A673 (cell line): ENCODE measurements around the gene GPR39. TPM values are rescaled to one million over a fixed set of nuclear protein-coding genes. Genes with fewer than 3 reads are reported as not detected.

Experiments used
- BruUV-seq: library from RNA; stranded (reverse); fragments of 400-500 nt; replicated peaks from 2 replicates; lab custom pipeline; 2021; lab: Mats Ljungman, UMichigan
- CTCF ChIA-PET: fragments of 300-600 bp; sonication (Branson Sonifier 250); formaldehyde crosslinking; loops from one replicate; lab custom pipeline; 2022; ENCODE audit warnings: antibody characterized with exemption; lab: Charles Lee
- POLR2A ChIA-PET: fragments of 300-600 bp; sonication (Branson Sonifier 250); formaldehyde crosslinking; loops from one replicate; lab custom pipeline; 2022; ENCODE audit warnings: antibody characterized with exemption; ENCODE audit not compliant: low non-redundant PET; lab: Charles Lee
- DNase-seq: peaks from one replicate; pipeline ENCODE4 v3.0.0-alpha.2; 2015; ENCODE audit warnings: low spot score
- H3K27ac ChIP-seq: fragments of 200-600 bp; sonication (generic); 2 replicates; pipeline ENCODE4 v1.5.1; 2016; ENCODE audit warnings: mixed run types, low read depth, mild to moderate bottlenecking, mixed read lengths, antibody characterized with exemption, low read length; ENCODE audit not compliant: poor library complexity, severe bottlenecking
- H3K27me3 ChIP-seq: fragments of 200-600 bp; sonication (generic); replicated peaks from 2 replicates; pipeline ENCODE4 v1.6.1; 2017; ENCODE audit warnings: mixed run types, low read depth, mild to moderate bottlenecking, mixed read lengths, antibody characterized with exemption, low read length; ENCODE audit not compliant: insufficient read depth, poor library complexity
- H3K36me3 ChIP-seq: fragments of 200-600 bp; sonication (generic); 2 replicates; pipeline ENCODE4 v1.6.1; 2016; ENCODE audit warnings: mixed run types, mild to moderate bottlenecking, mixed read lengths, antibody characterized with exemption, low read length; ENCODE audit not compliant: insufficient read depth, poor library complexity, severe bottlenecking
- H3K4me1 ChIP-seq: fragments of 200-600 bp; sonication (generic); 2 replicates; pipeline ENCODE4 v1.6.1; 2017; ENCODE audit warnings: mixed run types, mild to moderate bottlenecking, mixed read lengths, antibody characterized with exemption, low read length; ENCODE audit not compliant: insufficient read depth, poor library complexity, severe bottlenecking
- H3K4me3 ChIP-seq: fragments of 200-600 bp; sonication (generic); 2 replicates; pipeline ENCODE4 v1.5.1; 2016; ENCODE audit warnings: low read depth, mixed run types, mild to moderate bottlenecking, mixed read lengths, low read length; ENCODE audit not compliant: poor library complexity, severe bottlenecking
- H3K9me3 ChIP-seq: fragments of 200-600 bp; sonication (generic); 2 replicates; pipeline ENCODE4 v1.6.1; 2016; ENCODE audit warnings: mixed run types, low read depth, mild to moderate bottlenecking, mixed read lengths, antibody characterized with exemption, low read length; ENCODE audit not compliant: poor library complexity, severe bottlenecking
- EZH2 ChIP-seq: fragments of 200-600 bp; sonication (generic); IDR thresholded peaks from 2 replicates; pipeline ENCODE4 v1.6.1; 2017; ENCODE audit warnings: borderline replicate concordance, low read depth, mild to moderate bottlenecking, mixed read lengths, antibody characterized with exemption, low read length; ENCODE audit not compliant: poor library complexity, severe bottlenecking
- intact Hi-C: fragments of 100-400 bp; cut with micrococcal nuclease; formaldehyde crosslinking; loops from one replicate; pipeline ENCODE4 v1.10.0; 2022; ENCODE audit not compliant: unreplicated experiment
- total RNA-seq: library from RNA; stranded (reverse); gene quantifications from 2 replicates; pipeline ENCODE4 v1.2.3, GENCODE V29; 2021
- TF ChIP-seq, protein P1 (sequence below): fragments of 300-800, 200-600 bp; sonication (generic); conservative IDR thresholded peaks from 2 replicates; pipeline ENCODE4 v1.5.1; 2017; ENCODE audit warnings: low read depth, mild to moderate bottlenecking, antibody characterized with exemption, low read length, moderate library complexity, mixed read lengths

GPR39 gene
- total RNA-seq, 1 experiment from 2014 or later, result 3.6 TPM

- H3K27ac ChIP-seq, result no peak overlapping the region
- no peaks in the 10 kb centered on the region for H3K9me3 ChIP-seq
- H3K4me3 ChIP-seq, result no peak overlapping the region
- ChIA-PET POLR2A (no interaction called here), CTCF (no interaction called here)
- BruUV-seq, result no TSS peak
- no peaks in the 10 kb centered on the region for H3K27me3 ChIP-seq
- H3K4me1 ChIP-seq, result no peaks in the 10 kb centered on the region
- H3K36me3 ChIP-seq, result no peaks in the 10 kb centered on the region
- intact Hi-C loops, result no loop called here
- no peak for TF ChIP-seq EZH2
- TF ChIP-seq, protein P1, sequence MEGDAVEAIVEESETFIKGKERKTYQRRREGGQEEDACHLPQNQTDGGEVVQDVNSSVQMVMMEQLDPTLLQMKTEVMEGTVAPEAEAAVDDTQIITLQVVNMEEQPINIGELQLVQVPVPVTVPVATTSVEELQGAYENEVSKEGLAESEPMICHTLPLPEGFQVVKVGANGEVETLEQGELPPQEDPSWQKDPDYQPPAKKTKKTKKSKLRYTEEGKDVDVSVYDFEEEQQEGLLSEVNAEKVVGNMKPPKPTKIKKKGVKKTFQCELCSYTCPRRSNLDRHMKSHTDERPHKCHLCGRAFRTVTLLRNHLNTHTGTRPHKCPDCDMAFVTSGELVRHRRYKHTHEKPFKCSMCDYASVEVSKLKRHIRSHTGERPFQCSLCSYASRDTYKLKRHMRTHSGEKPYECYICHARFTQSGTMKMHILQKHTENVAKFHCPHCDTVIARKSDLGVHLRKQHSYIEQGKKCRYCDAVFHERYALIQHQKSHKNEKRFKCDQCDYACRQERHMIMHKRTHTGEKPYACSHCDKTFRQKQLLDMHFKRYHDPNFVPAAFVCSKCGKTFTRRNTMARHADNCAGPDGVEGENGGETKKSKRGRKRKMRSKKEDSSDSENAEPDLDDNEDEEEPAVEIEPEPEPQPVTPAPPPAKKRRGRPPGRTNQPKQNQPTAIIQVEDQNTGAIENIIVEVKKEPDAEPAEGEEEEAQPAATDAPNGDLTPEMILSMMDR, result no peak
- no peak for DNase-seq
Observed at GRCh38 chr2:132642415-132642814, 225.8 kb downstream of the GPR39 start.

GRCh38 chr2:132645176-132645575, 228.6 kb downstream of the GPR39 start:
- no peaks in the 10 kb centered on the region for H3K4me1 ChIP-seq
- peaks cover 4% of the 10 kb centered on the region for H3K27me3 ChIP-seq
- DNase-seq, result no peak
- H3K4me3 ChIP-seq, result no peak overlapping the region
- POLR2A ChIA-PET, result no interaction called here
- no peaks in the 10 kb centered on the region for H3K36me3 ChIP-seq
- no peak overlapping the region for H3K27ac ChIP-seq
- CTCF ChIA-PET, result no interaction called here
- H3K9me3 ChIP-seq, result no peaks in the 10 kb centered on the region
- no peak for TF ChIP-seq EZH2
- TF ChIP-seq, protein P1, result no peak
- BruUV-seq, result no TSS peak
- intact Hi-C loops, result no loop called here

DNA sequence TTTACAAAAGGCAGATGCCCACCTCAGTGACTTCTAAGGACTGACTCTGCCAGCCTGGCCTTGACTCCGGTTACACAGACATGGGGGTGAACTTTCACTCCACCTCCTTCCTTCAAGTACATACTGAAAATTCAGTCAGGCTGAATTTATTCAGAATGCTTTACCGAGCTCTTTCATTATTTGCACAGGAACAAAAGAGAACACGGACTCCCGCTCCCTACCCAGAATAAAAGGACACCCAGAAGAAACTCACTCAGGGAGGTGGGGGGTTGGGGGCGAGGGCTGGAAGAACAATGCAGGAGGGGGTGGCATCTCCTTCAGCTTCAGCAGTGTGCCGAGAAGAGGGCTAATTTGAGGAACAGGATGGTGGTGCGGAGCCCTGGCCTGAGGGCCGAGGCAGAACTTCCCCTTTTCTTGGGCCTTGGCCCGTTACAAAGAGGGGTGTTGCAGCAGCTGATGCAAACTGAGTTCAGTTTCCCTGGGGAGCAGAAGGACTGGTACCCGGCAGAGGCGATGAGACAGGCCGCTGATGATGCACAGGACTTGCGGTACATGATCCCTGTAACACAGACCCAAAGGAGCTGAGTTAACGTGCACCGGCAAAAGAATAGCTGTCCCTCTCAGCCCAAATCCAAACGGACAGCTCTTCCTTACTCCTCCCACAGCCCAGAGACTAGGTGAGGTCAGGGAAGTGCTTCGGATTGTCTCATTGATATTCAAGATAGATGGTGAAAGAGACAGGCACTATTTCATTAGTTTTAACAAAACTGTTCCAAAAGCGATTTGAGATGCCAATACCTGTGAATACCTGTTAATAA, 229.3 kb downstream of the GPR39 start:
- DNase-seq, result no peak
- no TSS peak for BruUV-seq
- TF ChIP-seq EZH2, result no peak
- TF ChIP-seq, protein P1, result no peak

More for the DNA sequence above, 229.3 kb downstream of the GPR39 start:
- CTCF ChIA-PET, result no interaction called here
- POLR2A ChIA-PET, result no interaction called here
- no peaks in the 10 kb centered on the region for H3K4me1 ChIP-seq
- H3K36me3 ChIP-seq, result no peaks in the 10 kb centered on the region
- intact Hi-C loops, result no loop called here
- H3K27ac ChIP-seq, result no peak overlapping the region
- no peak overlapping the region for H3K4me3 ChIP-seq
- peaks cover 4% of the 10 kb centered on the region for H3K27me3 ChIP-seq
- no peaks in the 10 kb centered on the region for H3K9me3 ChIP-seq
